ENCODE measurements around the gene DLG2.

DNA sequence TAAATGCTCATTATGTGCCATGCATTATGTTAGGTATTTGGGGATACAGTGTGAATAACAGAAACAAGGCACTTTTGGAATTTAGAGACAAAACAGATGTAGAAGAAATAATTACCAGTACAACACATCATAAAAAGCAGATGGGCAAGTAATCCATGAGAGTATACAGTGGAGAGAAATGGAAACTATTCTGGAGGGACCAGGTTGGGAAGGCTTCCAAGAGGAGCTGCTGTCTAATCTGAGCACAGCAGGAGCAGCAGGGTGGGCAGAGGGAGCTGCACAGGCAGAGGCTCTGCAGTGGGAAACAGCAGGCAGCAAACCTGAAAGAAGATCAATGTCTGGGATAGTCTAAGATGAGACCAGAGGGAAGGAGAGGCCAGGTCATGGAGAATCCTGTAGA is 2072.3 kb downstream of the DLG2 start:
- TF ChIP-seq, protein P1, sequence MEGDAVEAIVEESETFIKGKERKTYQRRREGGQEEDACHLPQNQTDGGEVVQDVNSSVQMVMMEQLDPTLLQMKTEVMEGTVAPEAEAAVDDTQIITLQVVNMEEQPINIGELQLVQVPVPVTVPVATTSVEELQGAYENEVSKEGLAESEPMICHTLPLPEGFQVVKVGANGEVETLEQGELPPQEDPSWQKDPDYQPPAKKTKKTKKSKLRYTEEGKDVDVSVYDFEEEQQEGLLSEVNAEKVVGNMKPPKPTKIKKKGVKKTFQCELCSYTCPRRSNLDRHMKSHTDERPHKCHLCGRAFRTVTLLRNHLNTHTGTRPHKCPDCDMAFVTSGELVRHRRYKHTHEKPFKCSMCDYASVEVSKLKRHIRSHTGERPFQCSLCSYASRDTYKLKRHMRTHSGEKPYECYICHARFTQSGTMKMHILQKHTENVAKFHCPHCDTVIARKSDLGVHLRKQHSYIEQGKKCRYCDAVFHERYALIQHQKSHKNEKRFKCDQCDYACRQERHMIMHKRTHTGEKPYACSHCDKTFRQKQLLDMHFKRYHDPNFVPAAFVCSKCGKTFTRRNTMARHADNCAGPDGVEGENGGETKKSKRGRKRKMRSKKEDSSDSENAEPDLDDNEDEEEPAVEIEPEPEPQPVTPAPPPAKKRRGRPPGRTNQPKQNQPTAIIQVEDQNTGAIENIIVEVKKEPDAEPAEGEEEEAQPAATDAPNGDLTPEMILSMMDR (IDR thresholded peaks at IDR 0.05), result no peak
- TF ChIP-seq EP300 (IDR thresholded peaks at IDR 0.05), result no peak

All from sigmoid colon (tissue), 4 donors.